Fibroblast of mammary gland (primary cell): ENCODE data around the gene RTP1.

Experiments
- DNase-seq: peaks from one replicate; pipeline ENCODE4 v3.0.0-alpha.2; 2010; ENCODE audit warnings: low read depth
- H3K4me3 ChIP-seq: 2 replicates; pipeline ENCODE4 v1.5.1; 2011; ENCODE audit warnings: low read depth, mild to moderate bottlenecking, low read length, moderate library complexity; ENCODE audit not compliant: control insufficient read depth
- CTCF ChIP-seq: conservative IDR thresholded peaks from 2 replicates; pipeline ENCODE4 v1.5.1; 2011; ENCODE audit warnings: low read depth, low read length, inconsistent platforms; ENCODE audit not compliant: control insufficient read depth, insufficient read depth

Gene RTP1

GRCh38 chr3:187215460-187215859, 18.2 kb downstream of the RTP1 start:
- no peak overlapping the region for H3K4me3 ChIP-seq
- no peak for DNase-seq
- TF ChIP-seq CTCF: no peak

GRCh38 chr3:187222801-187223200, 25.5 kb downstream of the RTP1 start:
- no peak for DNase-seq
- H3K4me3 ChIP-seq: no peak overlapping the region
- no peak for TF ChIP-seq CTCF

- DNase-seq: peak; percentile 30
Measured at GRCh38 chr3:187223799-187224198, 26.5 kb downstream of the RTP1 start.

GRCh38 chr3:187227658-187228258, 30.5 kb downstream of the RTP1 start:
- no peak overlapping the region for H3K4me3 ChIP-seq
- no peak for TF ChIP-seq CTCF
- DNase-seq: peak; percentile 84

More at GRCh38 chr3:187223799-187224198, 26.5 kb downstream of the RTP1 start:
- no peak overlapping the region for H3K4me3 ChIP-seq
- TF ChIP-seq CTCF: no peak

GRCh38 chr3:187228740-187229139, 31.5 kb downstream of the RTP1 start:
- no peak for TF ChIP-seq CTCF
- DNase-seq: no peak
- no peak overlapping the region for H3K4me3 ChIP-seq

GRCh38 chr3:187230011-187230410, 32.7 kb downstream of the RTP1 start:
- peak; percentile 35 for DNase-seq
- no peak for TF ChIP-seq CTCF
- H3K4me3 ChIP-seq: no peak overlapping the region

- TF ChIP-seq CTCF: no peak
- no peak for DNase-seq
- H3K4me3 ChIP-seq: no peak overlapping the region
Measured at GRCh38 chr3:187236962-187237361, 39.7 kb downstream of the RTP1 start.
